NCI-H2227 (cell line): Measurements from ENCODE around the gene HBS1L.

Source experiments
- DNase-seq: peaks from one replicate; lab custom pipeline; 2025; ENCODE audit not compliant: unreplicated experiment; lab: John Stamatoyannopoulos, UW

HBS1L gene

GRCh38 chr6:135002229-135002844, 52.3 kb downstream of the HBS1L start:
- peak; percentile 1 for DNase-seq

DNA sequence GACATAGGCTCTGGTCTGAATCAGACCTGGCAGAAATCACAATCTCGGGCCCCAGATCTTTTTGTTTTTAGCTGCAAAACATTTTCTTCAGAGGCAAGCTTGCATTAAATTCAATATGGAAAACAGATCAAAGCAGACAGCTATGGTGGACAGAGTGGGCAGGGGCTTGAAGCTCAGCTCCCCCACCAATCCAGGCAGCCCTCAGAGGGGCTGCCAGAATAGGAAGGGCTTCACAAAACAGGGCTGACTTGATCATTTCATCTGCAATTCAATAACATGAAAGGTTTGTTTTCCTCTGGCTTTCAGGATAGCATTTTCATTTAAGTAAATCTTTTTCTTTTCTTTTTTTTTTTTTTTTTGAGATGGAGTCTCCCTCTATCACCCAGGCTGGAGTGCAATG, 55.5 kb downstream of the HBS1L start:
- no peak for DNase-seq

GRCh38 chr6:134997133-134997995, 57.3 kb downstream of the HBS1L start:
- no peak for DNase-seq

- DNase-seq: no peak
These were observed 59.1 kb downstream of the HBS1L start for GRCh38 chr6:134995536-134995935.

- DNase-seq: no peak
These were observed 60.2 kb downstream of the HBS1L start for GRCh38 chr6:134994431-134994830.

DNA sequence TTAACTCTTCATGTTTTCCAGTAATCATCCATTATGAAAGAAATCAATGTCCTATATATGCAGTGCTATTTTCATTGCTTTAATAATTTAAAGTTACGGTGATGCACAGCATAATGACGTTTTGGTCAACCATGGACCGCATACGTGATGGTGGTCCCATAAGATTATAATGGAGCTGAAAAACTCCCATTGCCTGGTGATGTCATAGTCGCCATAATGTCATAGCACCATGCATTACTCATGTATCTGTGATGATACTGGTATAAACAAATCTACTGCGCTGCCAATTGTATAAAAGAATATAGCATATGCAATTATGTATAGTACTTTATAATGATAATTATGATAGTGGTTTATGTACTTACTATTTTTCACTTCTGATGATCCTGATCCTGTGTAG, 62.5 kb downstream of the HBS1L start:
- no peak for DNase-seq

DNA sequence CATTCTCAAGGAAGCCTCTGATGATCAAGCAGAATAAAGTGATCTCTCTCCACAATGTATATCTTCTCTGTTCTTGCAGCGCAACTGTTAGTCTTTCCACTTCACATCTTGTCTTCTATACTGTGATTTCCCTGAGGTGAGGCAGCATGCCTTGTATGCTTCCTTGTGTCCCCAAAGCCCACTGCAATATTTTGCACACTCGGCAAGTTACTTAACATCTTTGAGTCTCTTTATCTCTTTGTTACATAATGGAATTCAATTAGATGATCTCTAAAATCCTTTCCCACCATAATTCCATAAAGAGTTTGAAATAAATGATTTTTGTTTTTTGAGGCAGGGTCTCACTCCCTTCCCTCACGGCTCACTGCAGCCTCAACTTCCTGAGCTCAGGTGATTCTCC, 64.4 kb downstream of the HBS1L start:
- no peak for DNase-seq

DNA sequence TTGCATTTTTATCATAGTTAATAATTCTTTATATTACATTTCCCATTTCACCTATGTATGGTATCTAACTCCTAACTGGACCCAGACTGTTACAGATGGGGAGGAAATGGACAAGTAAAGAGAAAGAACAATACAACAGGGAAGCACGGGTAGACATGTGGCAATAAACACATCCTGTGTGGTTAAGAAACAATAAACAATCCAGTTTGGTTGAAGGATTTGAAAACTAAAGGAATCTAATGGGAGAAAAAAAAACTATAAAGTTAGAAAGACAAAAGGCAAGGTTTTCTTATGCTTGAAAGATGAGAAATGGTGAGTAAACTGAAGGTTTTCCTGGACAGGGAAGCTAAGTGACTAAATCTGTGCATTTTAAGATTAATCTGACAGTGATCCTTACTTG, 69.8 kb downstream of the HBS1L start:
- DNase-seq: no peak

- no peak for DNase-seq
These were observed 70.8 kb downstream of the HBS1L start for GRCh38 chr6:134983823-134984222.

- no peak for DNase-seq
These were observed 72.5 kb downstream of the HBS1L start for GRCh38 chr6:134982161-134982560.

- no peak for DNase-seq
These were observed 73.8 kb downstream of the HBS1L start for GRCh38 chr6:134980846-134981245.

DNA sequence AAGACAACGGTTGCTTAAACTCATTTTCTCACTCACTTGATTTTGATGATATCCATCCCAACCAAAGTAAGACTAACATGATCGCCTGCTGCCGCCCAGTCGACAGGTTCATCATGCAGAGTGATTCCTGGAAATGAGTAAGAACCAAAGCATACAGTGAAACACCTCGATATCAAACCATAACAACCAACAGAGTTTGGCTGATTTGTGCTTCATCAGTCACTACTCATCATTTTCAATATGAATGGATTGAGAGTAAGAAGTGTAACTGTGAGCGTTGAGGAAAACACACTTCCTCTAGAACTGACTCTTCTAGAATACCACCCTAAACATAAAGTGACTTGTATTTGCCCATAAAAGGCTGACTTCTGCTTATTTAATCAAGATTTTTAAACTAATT, 75.5 kb downstream of the HBS1L start:
- no peak for DNase-seq

DNA sequence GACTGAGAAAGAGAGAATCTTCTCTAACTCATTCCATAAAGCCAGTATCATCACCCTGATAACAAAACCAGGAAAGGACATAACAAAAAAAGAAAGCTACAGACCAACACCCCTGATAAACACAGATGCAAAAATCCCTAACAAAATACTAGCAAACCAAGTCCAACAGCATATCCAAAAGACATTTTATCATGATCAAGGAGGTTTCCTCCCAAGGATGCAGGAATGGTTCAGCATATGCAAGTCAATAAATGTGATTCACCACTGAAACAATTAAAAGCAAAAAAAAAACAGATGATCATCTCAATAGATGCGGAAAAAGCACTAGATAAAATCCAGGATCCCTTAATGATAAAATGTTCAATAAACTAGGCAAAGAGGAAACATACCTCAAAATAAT, 80.3 kb downstream of the HBS1L start:
- no peak for DNase-seq

DNA sequence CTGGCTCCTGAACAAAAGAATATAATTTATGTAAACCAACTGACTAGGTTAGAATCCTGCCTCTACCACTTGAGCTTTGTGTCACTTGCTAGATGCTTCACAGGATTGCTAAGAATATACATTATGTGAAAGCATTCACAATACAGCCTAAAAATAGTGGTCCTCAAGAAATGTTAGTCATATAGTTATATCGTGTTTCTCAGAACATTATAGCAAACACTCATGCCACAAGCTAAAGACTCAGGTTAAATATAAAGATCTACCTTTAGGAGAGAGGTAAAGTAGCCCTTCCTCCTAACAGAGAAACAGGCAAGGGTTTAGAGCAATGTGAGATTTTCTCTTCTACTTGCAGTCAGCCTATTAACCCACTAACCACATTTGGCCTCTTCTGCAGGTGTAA, 86.9 kb downstream of the HBS1L start:
- DNase-seq: no peak

DNA sequence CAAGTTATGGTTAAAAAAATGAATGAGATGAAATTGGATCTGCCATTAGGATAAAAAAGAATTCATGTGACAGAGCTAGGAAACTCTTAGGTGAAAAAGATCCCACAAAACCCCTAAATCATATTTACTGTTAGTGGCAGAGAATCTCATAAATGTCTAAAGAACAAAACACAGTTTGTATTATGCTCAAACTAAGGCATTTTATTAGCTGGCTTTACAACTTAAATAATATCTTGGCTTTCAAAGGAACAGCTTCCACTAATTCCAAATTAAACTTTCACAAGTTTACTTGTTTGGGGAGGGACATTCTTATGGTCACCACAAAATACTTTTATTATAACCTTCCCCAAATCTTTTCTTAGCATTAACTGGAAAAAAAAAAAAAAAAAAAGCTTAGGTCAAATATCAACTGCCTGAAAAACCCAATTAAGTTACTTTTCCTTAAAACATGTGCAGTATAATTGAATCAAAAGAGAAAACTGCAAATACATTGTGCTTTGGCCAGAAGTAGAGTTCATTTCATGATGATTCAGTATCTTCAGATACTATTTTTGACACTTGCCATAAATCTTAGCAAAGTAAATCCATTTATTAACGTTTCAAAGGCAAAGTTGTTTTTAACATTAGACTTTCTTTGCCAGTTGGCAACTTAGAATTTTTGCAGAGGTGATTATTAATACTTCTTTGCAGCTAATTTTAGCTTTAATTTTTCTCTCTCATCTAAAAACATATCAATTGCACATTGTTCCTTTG, 90.0 kb downstream of the HBS1L start:
- DNase-seq: no peak

DNA sequence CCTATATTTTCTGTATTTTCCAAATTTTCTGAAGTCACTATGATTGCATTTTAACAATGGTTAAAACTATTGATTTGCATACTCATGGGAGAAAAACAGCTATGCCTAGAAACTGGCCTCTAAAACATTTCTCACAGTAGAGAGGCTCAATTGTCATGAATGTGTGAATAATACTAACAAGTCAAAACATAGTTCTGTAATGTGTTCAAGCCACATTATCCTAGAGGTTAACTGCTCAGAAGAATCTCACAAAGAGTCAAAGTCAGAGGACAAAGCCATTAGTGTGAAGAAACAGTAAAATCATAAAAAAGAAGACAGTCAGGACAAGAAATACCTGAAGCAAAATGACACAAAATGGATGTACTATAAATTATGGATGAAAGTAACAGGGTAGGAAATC, 92.2 kb downstream of the HBS1L start:
- no peak for DNase-seq

- no peak for DNase-seq
These were observed 93.3 kb downstream of the HBS1L start for GRCh38 chr6:134961366-134961765.

GRCh38 chr6:134959603-134960002, 95.0 kb downstream of the HBS1L start:
- no peak for DNase-seq

DNA sequence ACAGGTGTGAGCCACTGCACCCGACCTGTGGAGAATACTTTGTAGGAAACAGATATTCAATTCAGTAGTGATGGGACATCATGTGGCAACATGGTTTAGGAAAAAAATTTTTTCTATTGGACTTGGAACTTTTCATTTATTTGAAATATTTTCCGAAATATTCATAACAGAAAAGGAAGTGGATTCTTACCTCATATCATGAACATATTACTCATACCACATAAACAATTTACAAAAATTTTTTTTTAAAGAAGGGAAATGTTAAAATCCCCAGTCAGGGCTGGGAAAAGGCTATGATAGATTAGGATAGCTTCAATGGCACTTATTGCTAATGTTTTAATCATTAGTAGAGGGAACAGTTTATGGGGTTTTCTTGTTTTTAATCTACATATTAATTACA, 97.9 kb downstream of the HBS1L start:
- no peak for DNase-seq

DNA sequence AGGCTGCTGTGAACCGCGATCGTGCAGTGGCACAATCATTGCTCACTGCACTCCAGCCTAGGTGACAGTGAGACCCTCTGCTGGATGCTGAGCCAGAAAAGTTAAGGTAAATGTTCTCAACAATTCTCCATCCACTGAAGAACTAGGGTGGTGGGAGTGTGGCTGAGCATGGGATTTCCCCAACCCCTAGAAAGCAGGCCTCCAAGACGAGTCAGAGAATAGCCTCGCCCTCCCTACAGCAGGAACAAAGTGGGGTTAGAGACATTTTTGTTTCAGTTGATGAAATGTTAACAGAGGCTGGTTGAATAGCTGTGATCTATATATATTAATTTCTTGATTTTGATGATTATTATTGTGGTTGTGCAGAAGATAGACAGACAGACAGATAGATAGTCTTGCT, 98.6 kb downstream of the HBS1L start:
- DNase-seq: no peak

- no peak for DNase-seq
These were observed 100.2 kb downstream of the HBS1L start for GRCh38 chr6:134954272-134955000.
